GM19025 (cell line): ENCODE data around the gene OR10A4.
"Not testable (repeated sequence)": the region's sequence is repeated elsewhere in the genome, so short reads cannot be mapped to it uniquely, and the experiment has no call there.

ENCODE experiments used
- ATAC-seq: cut with Tn5 transposase; IDR thresholded peaks from one replicate; pipeline ENCODE4 v1.9.1; 2021; ENCODE audit warnings: mild to moderate bottlenecking, low read depth, moderate library complexity; ENCODE audit not compliant: unreplicated experiment

The OR10A4 gene, protein sequence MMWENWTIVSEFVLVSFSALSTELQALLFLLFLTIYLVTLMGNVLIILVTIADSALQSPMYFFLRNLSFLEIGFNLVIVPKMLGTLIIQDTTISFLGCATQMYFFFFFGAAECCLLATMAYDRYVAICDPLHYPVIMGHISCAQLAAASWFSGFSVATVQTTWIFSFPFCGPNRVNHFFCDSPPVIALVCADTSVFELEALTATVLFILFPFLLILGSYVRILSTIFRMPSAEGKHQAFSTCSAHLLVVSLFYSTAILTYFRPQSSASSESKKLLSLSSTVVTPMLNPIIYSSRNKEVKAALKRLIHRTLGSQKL

DNA sequence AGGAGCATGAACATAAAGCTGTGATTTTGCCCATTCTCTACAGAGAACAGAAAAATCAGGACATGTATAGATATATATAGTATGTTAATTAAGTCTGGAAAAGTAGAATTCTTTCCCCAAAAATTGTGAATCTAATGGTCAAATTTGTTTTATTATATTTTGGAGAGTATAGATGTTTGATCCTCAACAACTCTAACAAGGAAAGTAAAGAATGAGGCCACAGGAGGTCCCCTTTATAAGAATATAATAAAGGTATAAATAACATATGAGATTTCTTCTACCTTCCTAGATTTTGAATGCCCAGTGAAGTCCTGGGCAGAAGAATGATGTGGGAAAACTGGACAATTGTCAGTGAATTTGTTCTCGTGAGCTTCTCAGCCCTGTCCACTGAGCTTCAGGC, at the start of gene OR10A4:
Gene OR10A4 (plus strand): TSS at position 301 of the 400 bp plus-strand sequence. CDS start 23 bp downstream, at position 324.
- no peak for ATAC-seq

DNA sequence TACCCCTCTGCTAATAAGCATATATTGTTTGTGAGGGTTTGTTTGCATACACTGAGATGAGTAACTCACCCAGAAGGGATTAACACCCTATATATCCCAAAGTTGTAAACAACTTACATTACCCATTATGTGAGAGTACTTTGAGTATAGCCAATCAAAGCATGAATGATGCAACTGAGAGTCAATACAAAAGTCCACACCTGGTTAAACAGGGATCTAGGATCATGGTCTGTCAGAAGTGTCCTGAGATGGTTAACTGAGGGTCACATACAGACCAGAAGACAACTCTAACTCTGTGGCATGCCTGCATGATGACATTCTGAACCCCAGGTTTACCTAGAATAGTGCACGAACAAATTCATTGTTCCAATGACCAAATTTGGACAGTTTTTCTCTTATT, 48.3 kb upstream of the OR10A4 start:
- no peak for ATAC-seq

DNA sequence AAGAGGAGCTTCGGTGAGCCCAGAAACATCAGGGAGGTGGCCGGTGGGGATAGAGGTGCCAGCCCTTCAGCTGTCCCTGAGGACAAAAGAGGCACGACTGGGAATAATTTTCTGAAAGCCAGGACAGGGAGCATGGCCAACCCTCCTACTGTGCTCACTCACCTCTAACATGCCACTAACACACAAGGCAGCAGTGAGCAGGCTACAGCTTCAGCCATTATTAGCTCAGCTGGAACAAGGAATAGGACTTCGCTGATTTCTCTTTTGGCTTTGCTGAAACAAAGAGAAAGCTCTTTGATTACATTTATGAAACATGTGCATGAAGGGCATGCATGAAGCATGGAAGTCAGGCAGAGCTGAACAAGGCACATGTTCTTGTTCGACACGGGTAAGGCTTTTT, 43.1 kb upstream of the OR10A4 start:
- ATAC-seq, result no peak

DNA sequence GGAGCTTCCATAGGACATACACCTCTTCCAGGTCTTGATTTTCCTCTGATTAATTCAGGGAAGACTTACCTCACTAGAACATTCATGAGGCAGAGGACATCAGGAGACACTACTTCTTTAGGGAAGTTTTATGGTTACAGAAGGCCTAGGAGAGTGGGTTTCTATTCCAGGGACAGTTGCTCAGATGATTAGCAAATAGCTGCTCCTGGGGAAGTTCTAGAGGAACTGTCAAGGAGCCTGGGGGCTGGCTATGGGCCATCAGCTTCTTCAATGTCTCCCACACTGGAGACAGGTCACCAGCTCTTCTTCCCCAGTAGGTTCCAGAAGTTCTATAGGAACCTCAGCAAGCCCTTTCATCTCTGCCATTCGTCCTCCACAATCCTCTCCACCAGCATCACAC, 42.4 kb upstream of the OR10A4 start:
- no peak for ATAC-seq

DNA sequence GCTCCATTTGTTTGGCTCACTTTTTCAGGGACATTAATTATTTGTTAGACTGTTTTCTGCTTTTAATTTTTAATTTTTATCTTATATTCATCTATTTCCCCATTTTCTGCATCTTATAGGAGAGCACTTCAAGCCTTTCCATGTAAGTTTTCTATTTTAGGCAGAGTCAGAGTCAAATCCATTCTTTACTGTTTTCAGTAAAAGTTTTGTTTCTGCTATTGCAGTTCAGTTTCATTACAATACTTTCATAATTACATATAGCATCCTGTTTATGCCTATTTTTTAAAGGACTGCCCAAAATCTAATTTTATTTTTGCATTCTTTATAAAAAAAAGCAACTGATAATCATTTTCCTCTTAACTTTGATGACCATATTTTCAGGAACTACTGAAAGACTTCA, 34.7 kb upstream of the OR10A4 start:
- ATAC-seq, result no peak

DNA sequence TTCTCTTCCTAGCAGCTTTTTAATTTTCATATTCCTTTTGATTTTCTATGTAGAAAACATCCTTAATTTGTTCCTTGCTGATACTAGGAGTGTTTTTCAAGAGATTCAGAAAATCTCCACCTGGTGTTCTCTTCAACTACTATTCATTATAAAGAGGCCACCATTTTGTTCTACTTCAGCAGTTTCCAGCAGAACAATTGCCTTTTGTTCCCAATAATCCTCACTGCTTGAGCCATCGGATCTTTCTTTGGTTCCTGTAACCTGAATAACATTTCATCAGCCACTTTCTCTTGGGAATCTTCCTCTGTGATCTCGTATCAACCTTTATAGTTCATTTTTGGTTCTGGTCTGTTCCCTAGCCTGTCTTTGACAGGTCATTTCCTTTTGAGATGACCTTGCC, 32.8 kb upstream of the OR10A4 start:
- ATAC-seq, result no peak

DNA sequence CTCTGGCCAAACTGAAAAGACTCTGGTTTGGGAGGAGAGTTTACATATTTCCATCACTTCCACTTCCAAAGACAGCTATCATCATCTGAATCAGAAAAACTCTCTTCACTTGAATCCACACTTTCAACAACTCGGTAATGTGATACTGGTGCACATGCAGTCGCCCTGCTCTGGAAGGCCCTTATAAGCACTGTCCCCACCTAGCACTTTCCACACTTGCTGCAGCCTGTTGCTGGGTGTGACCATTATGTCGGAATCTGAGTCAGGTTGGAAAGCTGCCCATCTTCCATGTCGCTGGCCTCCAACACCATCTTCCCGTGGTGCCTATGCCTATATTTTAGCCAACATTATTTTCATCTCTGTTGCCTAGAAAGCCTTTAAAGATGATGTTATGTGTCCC, 32.1 kb upstream of the OR10A4 start:
- no peak for ATAC-seq

DNA sequence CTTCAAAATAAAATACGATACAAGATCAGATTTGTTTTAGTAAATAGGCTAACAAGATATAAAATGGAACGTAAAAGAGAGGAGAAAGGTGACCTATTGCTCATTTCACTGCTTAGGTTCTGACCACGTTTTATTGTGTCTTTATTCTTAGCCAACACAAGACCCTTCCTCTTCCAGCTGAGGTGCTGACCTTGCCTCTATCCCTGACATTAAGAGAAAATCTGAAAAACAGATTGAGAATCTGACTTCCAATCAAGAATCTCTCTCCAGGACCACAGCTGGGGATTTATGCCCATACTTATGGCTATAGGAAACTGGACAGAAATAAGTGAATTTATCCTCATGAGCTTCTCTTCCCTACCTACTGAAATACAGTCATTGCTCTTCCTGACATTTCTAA, 31.0 kb upstream of the OR10A4 start, which contains the start of gene OR10A5:
Gene OR10A5 (plus strand): TSS at position 301 of the 400 bp plus-strand sequence. CDS start 0 bp downstream, at position 301.
- no peak for ATAC-seq

DNA sequence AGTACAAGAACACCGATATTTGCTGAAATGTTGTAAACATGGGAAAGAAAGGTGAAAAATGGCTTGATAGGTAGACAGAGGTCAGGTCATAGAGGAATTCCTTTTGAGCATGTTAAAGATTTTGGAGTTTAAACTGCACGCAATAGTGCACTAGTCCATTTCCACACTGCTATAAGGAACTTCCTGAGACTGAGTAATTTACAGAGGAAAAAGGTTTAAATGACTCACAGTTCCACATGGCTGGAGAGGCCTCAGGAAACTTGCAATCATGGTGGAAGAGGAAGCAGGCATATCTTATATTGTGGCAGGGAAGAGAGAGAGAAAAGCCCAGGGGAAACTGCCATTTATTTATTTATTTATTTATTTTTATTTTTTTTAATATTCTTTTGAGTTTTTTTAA, 25.9 kb upstream of the OR10A4 start:
- ATAC-seq, result no peak

DNA sequence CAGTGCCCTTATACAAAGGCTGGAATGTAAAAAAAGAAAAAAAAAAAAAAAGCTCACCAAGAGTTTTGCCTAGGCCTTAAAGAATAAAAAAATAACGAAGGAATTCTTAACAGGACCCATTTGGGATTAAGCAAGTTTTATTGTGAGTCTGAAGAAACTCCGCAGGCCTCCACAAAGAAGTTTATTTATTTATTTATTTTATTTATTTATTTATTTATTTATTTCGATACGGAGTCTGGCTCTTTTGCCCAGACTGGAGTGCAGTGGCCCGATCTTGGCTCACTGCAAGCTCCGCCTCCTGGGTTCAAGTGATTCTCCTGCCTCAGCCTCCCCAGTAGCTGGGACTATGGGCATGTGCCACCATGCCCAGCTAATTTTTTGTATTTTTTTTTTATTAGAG, 21.6 kb upstream of the OR10A4 start:
- not testable (repeated sequence) for ATAC-seq

DNA sequence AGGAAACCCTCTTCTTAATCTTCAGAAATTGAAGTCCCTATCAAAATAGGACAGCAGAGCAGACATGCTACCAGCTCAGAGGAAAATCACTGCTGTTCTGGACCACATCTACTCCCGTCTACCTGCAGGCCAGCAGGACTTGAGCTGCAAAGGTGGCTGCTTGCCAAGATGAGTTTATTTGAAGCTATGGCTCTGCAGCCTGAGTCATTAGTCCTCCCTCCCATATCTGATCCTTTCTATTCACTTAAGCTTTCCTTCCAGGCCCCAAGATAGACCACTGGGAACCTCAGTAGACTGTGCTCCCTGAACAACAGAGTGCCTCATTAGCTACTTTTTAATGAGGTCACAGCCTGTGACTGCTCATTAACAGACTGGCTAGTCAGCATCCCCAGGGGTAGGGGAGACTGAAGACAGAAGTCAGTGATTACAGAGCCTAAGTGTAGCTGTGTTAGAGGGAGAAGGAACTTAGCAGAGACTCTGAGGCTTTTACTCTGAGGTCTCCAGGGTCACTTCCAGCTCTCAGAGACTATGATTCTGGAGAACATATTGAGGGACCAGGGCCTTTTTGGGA, 20.4 kb upstream of the OR10A4 start:
- no peak for ATAC-seq

DNA sequence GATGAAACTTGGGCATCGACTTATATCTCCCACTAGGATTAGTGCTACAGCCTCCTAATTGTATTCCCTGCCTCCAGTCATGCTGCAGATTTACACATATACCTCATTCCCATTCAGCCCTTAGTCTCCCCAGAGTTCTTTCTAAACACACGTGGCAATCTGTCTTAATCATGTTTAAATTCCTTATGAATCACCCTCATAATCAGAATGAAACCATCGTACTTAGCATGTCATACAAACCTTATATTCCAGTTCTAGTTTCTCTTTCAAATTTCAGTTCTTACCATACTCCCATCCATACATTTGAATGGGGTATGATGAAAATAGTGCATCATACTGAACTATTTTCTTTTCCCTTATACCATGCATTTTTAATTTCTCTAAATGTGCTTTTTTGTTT, 19.6 kb upstream of the OR10A4 start:
- peak; percentile 55 for ATAC-seq

DNA sequence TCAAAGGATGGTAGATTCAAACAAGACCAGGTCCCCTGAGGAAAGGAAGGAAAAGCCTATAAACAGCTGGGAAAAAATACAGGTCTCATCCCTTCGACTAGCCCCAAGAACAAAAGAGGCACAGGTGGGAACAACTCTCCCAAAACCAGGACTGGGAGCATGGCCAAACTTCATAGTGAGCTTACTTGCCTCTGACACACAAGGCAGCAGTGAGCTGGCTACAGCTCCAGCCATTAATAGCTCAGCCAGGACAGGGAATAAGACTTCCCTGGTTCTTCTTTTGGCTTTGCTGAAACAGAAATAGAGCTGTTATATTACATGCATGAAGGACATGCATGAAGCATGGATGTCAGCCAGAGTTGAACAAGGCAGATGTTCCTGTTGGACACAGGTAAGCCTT, 13.5 kb upstream of the OR10A4 start, which contains the start of gene OR10A2:
Gene OR10A2 (plus strand): TSS at position 97 of the 400 bp plus-strand sequence. CDS start 6,698 bp downstream, outside the sequence.
- no peak for ATAC-seq

DNA sequence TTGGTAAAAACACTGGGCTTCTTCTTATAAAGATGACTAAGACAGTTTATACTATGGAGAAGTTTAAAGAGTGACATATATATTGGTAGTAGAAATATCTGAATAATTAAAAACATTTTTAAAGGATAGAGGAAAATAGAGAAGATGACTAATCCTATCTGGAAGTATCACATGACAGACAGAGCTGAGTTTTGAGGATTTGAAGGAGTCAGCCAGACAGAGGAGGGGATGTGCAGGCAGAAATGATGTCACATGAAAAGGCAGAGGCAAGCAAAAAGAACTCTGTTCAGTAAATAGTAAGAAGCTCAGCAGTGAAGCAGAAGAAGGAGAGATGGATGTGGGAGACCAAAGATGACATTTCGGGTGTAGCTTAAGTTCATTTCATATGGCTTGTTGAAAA, 12.0 kb upstream of the OR10A4 start:
- no peak for ATAC-seq

DNA sequence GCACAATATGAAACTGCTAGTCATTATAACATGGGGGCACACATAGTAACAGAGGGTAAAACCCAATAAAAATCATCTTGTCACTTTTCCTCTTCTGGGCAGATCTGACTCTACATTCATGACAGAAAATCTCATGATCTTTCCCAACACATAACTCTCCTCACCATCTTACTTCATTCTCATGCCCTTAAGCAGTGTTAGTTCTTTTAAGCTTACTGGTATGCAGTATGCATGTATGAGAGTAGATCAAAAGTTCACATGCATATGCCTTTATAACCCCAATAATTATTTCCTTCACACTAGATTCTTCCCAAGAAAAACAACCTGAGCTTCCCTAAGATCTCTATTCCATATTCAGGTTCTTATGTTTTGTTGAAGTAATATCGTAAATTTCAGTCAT, 5.1 kb upstream of the OR10A4 start:
- no peak for ATAC-seq

DNA sequence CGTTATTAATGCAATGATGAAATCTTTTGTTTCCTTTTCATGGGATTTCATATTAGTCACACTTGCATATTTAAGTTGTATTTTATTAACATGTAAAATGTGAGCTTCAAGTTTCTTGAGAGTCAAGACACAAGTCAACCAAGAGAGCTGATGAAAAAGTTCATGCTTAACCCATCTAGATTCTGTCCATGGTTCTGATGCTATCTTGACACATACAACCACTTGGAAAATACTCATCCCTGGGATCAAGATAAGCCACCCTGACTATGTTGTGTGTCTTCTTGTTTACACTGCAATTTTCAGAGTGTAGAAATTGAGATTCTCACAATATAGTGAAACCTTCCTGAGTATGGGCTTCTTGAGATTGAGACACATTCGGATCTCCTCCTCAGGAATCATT, 664 bp upstream of the OR10A4 start:
- no peak for ATAC-seq

DNA sequence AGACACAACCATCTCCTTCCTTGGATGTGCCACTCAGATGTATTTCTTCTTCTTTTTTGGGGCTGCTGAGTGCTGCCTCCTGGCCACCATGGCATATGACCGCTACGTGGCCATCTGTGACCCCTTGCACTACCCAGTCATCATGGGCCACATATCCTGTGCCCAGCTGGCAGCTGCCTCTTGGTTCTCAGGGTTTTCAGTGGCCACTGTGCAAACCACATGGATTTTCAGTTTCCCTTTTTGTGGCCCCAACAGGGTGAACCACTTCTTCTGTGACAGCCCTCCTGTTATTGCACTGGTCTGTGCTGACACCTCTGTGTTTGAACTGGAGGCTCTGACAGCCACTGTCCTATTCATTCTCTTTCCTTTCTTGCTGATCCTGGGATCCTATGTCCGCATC, 489 bp downstream of the OR10A4 start:
- no peak for ATAC-seq

DNA sequence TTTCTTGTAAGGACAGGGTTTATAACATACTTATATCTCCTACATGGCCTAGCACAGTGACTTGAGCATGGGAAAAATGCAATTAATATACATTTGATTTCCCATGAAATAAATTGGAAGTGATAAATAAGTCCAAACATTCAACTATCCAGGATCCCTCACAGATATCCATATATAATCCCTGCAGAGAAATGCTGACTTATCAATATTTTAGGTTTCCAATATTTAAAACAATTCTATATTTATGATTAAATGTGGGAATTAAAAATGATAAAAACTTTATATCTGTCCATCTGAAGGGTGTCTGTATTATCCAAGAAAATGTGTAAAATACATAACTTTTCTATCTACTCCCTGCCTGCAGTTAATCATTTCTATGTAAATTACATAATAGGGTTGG, 6.3 kb downstream of the OR10A4 start:
- no peak for ATAC-seq

DNA sequence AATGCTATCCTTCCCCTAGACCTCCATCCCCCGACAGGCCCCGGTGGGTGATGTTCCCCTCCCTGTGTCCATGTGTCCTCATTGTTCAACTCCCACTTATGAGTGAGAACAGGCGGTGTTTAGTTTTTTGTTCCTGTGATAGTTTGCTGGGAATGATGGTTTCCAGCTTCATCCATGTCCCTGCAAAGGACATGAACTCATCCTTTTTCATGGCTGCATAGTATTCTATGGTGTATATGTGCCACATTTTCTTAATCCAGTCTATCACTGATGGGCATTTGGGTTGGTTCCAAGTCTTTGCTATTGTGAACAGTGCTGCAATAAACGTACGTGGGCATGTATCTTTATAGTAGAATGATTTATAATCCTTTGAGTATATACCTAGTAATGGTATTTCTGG, 11.3 kb downstream of the OR10A4 start:
- ATAC-seq, result not testable (repeated sequence)

DNA sequence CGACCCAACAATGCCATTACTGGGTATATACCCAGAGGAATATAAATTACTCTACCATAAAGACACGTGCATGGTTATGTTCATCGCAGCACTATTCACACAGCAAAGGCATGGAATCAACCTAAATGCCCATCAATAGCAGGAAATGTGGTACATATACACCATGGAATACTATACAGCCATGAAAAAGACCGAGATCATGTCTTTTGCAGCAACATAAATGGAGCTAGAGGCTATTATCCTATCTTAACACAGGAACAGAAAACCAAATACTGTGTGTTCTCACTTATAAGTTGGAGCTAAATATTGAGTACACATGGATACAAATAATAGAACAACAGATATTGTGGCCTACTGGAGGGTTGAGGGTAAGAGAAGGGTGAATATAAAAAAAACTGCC, 12.4 kb downstream of the OR10A4 start:
- ATAC-seq, result no peak

DNA sequence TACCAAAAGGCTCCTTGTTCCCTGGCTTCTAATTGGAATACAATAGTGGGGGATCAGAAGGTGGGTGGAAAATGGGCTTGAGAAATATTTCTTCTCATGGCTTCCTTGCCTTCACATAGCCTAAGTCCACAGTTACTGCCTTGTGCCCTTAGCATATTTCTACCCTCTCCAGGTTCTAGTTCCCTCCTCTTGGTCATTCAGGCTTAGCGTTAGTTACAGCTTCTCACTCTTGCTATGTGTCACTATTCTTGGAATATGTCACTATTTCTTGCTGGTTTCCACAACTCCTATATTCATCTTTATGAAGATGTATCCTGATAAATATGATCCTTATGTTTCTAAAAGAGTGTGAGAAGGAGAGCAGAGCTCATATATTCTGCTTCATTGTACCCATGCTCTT, 13.4 kb downstream of the OR10A4 start:
- no peak for ATAC-seq

DNA sequence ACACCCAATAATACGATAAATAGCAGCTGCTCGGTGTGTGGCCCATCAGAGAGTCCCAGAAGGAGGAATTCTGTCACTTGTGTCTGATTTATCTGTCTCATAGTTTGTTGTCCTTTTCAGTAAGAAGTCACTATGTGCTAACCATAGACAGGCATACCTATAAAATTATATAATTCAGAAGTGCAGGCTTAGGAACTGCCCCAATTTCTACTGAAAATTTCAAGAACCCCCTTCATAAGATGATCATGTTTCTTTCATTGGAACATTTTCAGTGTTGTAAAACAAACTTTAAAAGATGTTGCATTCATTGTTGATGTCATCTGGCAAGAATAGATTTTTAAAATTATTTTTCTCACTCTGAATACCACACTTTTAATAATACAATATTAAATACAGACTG, 16.0 kb downstream of the OR10A4 start, which contains the start of gene OR2D2:
Gene OR2D2 (minus strand): TSS at position 101 of the 400 bp plus-strand sequence. CDS start 0 bp downstream, at position 101.
- no peak for ATAC-seq
